Smooth muscle cell (in vitro differentiated cells): ENCODE results near the gene TEC. TPM values are rescaled to one million over a fixed set of nuclear protein-coding genes. Genes with fewer than 3 reads are reported as not detected.

ENCODE experiments used
- DNase-seq: peaks from one replicate; lab custom pipeline; 2025; ENCODE audit not compliant: unreplicated experiment; lab: John Stamatoyannopoulos, UW
- H2AFZ ChIP-seq: fragments of 200-600 bp; sonication (generic); 2 replicates; pipeline ENCODE4 v1.6.0; 2016; ENCODE audit warnings: antibody characterized with exemption, low read depth, mild to moderate bottlenecking
- H3F3A ChIP-seq: fragments of 200-600 bp; sonication (generic); 2 replicates; pipeline ENCODE4 v1.6.0; 2017; ENCODE audit warnings: antibody characterized with exemption, low read depth
- H3K27ac ChIP-seq: fragments of 200-600 bp; sonication (generic); 2 replicates; pipeline ENCODE4 v1.5.1; 2016; ENCODE audit warnings: low read depth, mild to moderate bottlenecking
- H3K27me3 ChIP-seq: fragments of 200-600 bp; sonication (generic); 2 replicates; pipeline ENCODE4 v1.6.1; 2016; ENCODE audit warnings: low read depth, mild to moderate bottlenecking
- H3K36me3 ChIP-seq: fragments of 200-600 bp; sonication (generic); 2 replicates; pipeline ENCODE4 v1.5.1; 2016; ENCODE audit warnings: low read depth
- H3K4me1 ChIP-seq: fragments of 200-600 bp; sonication (generic); 2 replicates; pipeline ENCODE4 v1.5.1; 2016; ENCODE audit warnings: low read depth
- H3K4me2 ChIP-seq: fragments of 200-600 bp; sonication (generic); 2 replicates; pipeline ENCODE4 v1.6.0; 2016; ENCODE audit warnings: mild to moderate bottlenecking
- H3K4me3 ChIP-seq: fragments of 200-600 bp; sonication (generic); 2 replicates; pipeline ENCODE4 v1.5.1; 2016; ENCODE audit warnings: mild to moderate bottlenecking
- H3K79me2 ChIP-seq: fragments of 200-600 bp; sonication (generic); 2 replicates; pipeline ENCODE4 v1.6.0; 2016; ENCODE audit warnings: low read depth, mild to moderate bottlenecking
- H3K9ac ChIP-seq: fragments of 200-600 bp; sonication (generic); 2 replicates; pipeline ENCODE4 v1.6.0; 2016; ENCODE audit warnings: low read depth
- H3K9me3 ChIP-seq: fragments of 200-600 bp; sonication (generic); replicated peaks from 2 replicates; pipeline ENCODE4 v1.5.1; 2016; ENCODE audit warnings: low read depth
- H4K20me1 ChIP-seq: fragments of 200-600 bp; sonication (generic); 2 replicates; pipeline ENCODE4 v1.6.0; 2016; ENCODE audit warnings: low read depth
- CTCF ChIP-seq: fragments of 200-600 bp; sonication (generic); IDR thresholded peaks from 2 replicates; pipeline ENCODE4 v1.5.1; 2017; ENCODE audit warnings: borderline replicate concordance, mild to moderate bottlenecking, antibody characterized with exemption; ENCODE audit not compliant: insufficient read depth, poor library complexity, severe bottlenecking
- WGBS: methylation state at CpG from one replicate; pipeline ENCODE4 v1.1.7; 2016; ENCODE audit warnings: low lambda C conversion rate; 5-methylcytosine and 5-hydroxymethylcytosine counted together
- polyA plus RNA-seq: library from polyadenylated mRNA; unstranded; fragments of >200 nt; fragmentation: Nextera tagmentation; extraction: Ambion mirVana; gene quantifications from 2 replicates; pipeline ENCODE4 v1.2.1, GENCODE V29; 2016
- total RNA-seq: library from RNA; depleted of rRNA; stranded (reverse); fragments of >200 nt; gene quantifications from 2 replicates; pipeline ENCODE4 v1.2.3, GENCODE V29; 2014

TEC gene
- total and polyA plus RNA-seq, 2 experiments from 2014 or later, result 0.14 to 1.8 TPM

DNA sequence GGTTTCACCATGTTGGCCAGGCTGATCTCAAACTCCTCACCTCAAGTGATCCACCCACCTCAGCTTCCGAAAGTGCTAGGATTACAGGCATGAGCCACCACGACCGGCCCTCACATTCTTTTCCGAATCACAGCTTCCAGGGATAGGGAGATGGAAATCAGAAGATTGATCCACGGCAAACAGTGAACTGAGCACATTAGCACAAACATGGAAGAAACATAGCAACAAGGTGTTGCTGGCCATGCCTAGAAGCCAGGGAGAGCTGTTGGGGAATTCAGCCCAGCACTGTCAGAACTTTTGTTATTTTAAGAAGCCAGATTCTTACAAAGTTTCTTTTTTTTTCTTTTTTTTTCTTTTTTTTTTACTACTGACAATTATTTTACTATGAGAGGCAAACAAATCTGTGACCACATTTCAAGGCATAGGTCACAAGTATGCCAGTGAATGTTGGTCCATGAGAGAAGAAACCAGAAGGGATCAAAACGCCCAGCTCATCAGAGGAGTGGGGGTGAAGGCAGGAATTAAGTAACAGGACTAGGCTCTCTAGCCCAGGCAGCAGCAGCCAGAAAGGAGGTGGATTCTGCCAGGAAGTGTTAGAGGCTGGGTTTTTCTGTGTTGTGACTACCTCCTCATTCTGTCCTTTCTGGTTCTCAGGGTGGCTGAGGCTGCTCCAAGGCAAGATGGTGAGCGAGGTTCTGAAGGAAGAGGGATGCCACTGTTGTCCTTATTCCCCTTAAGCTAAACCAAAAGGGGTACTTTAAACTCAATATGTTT is 44.1 kb downstream of the TEC start:
- Histone ChIP-seq H3K27ac (no peak overlapping the region), H3K9ac (no peak overlapping the region), H3K4me1 (no peaks in the 10 kb centered on the region), H3K4me2 (no peak overlapping the region), H3K9me3 (no peaks in the 10 kb centered on the region), H3K79me2 (no peaks in the 10 kb centered on the region), H2AFZ (no peak overlapping the region), H3F3A (no peaks in the 10 kb centered on the region), H3K4me3 (no peak overlapping the region), H3K27me3 (no peaks in the 10 kb centered on the region), H4K20me1 (no peaks in the 10 kb centered on the region), H3K36me3 (no peaks in the 10 kb centered on the region)
- no peak for TF ChIP-seq CTCF
- 70% methylated on average over 7 of the region's 7 CpGs for WGBS
- DNase-seq, result no peak

DNA sequence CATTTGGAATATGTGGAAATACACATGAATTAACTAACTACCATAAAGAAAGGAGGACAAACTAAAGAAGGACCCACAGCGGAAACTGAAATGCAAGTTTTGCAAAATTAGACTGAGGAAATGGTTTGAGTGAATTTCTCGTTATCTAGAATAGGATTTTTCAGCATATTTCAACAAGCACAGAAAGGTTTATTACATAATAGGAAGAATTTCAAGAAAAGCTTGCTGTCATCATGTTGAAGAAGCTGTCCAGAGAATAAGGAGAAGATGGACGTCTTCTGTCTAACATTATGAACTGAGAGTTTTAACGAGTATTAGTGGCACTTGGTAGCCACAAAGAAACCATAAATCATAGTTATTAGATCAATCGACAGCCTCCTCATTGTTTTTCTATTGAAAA is 45.0 kb downstream of the TEC start:
- 86% methylated on average over 5 of the region's 5 CpGs for WGBS
- H3F3A ChIP-seq, result no peaks in the 10 kb centered on the region

GRCh38 chr4:48223633-48224295 is 45.9 kb downstream of the TEC start:
- no peak overlapping the region for H3K27ac ChIP-seq
- no peaks in the 10 kb centered on the region for H3K27me3 ChIP-seq
- 78% methylated on average over 3 of the region's 3 CpGs for WGBS
- H3K9me3 ChIP-seq, result no peaks in the 10 kb centered on the region
- no peak for TF ChIP-seq CTCF
- no peaks in the 10 kb centered on the region for H4K20me1 ChIP-seq
- no peak for DNase-seq
- H3K79me2 ChIP-seq, result no peaks in the 10 kb centered on the region
- no peak overlapping the region for H3K4me2 ChIP-seq
- no peak overlapping the region for H3K4me3 ChIP-seq
- H3K9ac ChIP-seq, result no peak overlapping the region
- H3K36me3 ChIP-seq, result no peaks in the 10 kb centered on the region
- no peaks in the 10 kb centered on the region for H3K4me1 ChIP-seq
- no peaks in the 10 kb centered on the region for H3F3A ChIP-seq
- H2AFZ ChIP-seq, result no peak overlapping the region

More for the DNA sequence above, 45.0 kb downstream of the TEC start:
- Histone ChIP-seq H2AFZ (no peak overlapping the region), H3K4me3 (no peak overlapping the region), H3K9me3 (no peaks in the 10 kb centered on the region), H3K27ac (no peak overlapping the region), H3K4me1 (no peaks in the 10 kb centered on the region), H3K79me2 (no peaks in the 10 kb centered on the region), H3K36me3 (no peaks in the 10 kb centered on the region), H3K4me2 (no peak overlapping the region), H4K20me1 (no peaks in the 10 kb centered on the region), H3K27me3 (no peaks in the 10 kb centered on the region), H3K9ac (no peak overlapping the region)
- no peak for TF ChIP-seq CTCF
- DNase-seq, result no peak
